ENCODE data around the gene PEX26.
A peak's percentile ranks its signal among the peaks of the same experiment; 100 is the strongest.
"Not testable (repeated sequence)": the region's sequence is repeated elsewhere in the genome, so short reads cannot be mapped to it uniquely, and the experiment has no call there.

The PEX26 gene

GRCh38 chr22:18071968-18072310 is 5.9 kb upstream of the PEX26 start:
- no peaks in the 10 kb centered on the region for H3K9me2 ChIP-seq (replicated peaks; ENCODE audit: low read depth, low read length)

GRCh38 chr22:18073467-18073866 is 4.3 kb upstream of the PEX26 start:
- Histone ChIP-seq H3F3A (ENCODE audit: low read depth) (no peaks in the 10 kb centered on the region), H2AFZ (ENCODE audit: low read length) (no peak overlapping the region), H3K4me2 (ENCODE audit: low read depth, low read length, poor library complexity, severe bottlenecking) (no peak overlapping the region), H3K9ac (ENCODE audit: low read depth, low read length, poor library complexity, severe bottlenecking) (no peak overlapping the region), H3K4me3 (ENCODE audit: low read length, poor library complexity, severe bottlenecking) (no peak overlapping the region), H4K20me1 (ENCODE audit: insufficient read depth, low read length, poor library complexity, severe bottlenecking) (no peaks in the 10 kb centered on the region), H3K36me3 (ENCODE audit: insufficient read depth, low read length) (no peaks in the 10 kb centered on the region), H3K4me1 (ENCODE audit: insufficient read depth, low read length, poor library complexity, severe bottlenecking) (peaks cover 12% of the 10 kb centered on the region), H3K79me2 (ENCODE audit: insufficient read depth, low read length) (peaks cover 20% of the 10 kb centered on the region), H3K9me3 (ENCODE audit: insufficient read depth, low read depth, low read length) (no peaks in the 10 kb centered on the region), H3K27me3 (ENCODE audit: insufficient read depth, low read length, poor library complexity, severe bottlenecking) (peaks cover 3% of the 10 kb centered on the region), H3K9me2 (replicated peaks; ENCODE audit: low read depth, low read length) (no peaks in the 10 kb centered on the region)
- TF ChIP-seq CTCF (conservative IDR thresholded peaks at IDR 0.05; ENCODE audit: low read length) (no peak), EZH2phosphoT487 (IDR thresholded peaks at IDR 0.05; ENCODE audit: borderline replicate concordance) (no peak)

More at GRCh38 chr22:18071968-18072310, 5.9 kb upstream of the PEX26 start:
- TF ChIP-seq EZH2phosphoT487 (IDR thresholded peaks at IDR 0.05; ENCODE audit: borderline replicate concordance) (no peak), CTCF (conservative IDR thresholded peaks at IDR 0.05; ENCODE audit: low read length) (peak; percentile 32)
- H3K36me3 ChIP-seq (ENCODE audit: insufficient read depth, low read length), result no peaks in the 10 kb centered on the region
- peaks cover 8% of the 10 kb centered on the region; the same call in 1 of the 2 replicates for H3K79me2 ChIP-seq (ENCODE audit: insufficient read depth, low read length)
- H3F3A ChIP-seq (ENCODE audit: low read depth), result no peaks in the 10 kb centered on the region
- H3K9ac ChIP-seq (ENCODE audit: low read depth, low read length, poor library complexity, severe bottlenecking), result no peak overlapping the region
- no peak overlapping the region for H3K4me3 ChIP-seq (ENCODE audit: low read length, poor library complexity, severe bottlenecking)
- H3K9me3 ChIP-seq (ENCODE audit: insufficient read depth, low read depth, low read length), result no peaks in the 10 kb centered on the region
- H3K27me3 ChIP-seq (ENCODE audit: insufficient read depth, low read length, poor library complexity, severe bottlenecking), result no peaks in the 10 kb centered on the region
- H3K4me2 ChIP-seq (ENCODE audit: low read depth, low read length, poor library complexity, severe bottlenecking), result no peak overlapping the region
- no peaks in the 10 kb centered on the region for H4K20me1 ChIP-seq (ENCODE audit: insufficient read depth, low read length, poor library complexity, severe bottlenecking)
- no peak overlapping the region for H2AFZ ChIP-seq (ENCODE audit: low read length)
- peaks cover 9% of the 10 kb centered on the region for H3K4me1 ChIP-seq (ENCODE audit: insufficient read depth, low read length, poor library complexity, severe bottlenecking)

- H4K20me1 ChIP-seq (ENCODE audit: insufficient read depth, low read length, poor library complexity, severe bottlenecking); H3K9ac ChIP-seq (ENCODE audit: low read depth, low read length, poor library complexity, severe bottlenecking); H3K4me2 ChIP-seq (ENCODE audit: low read depth, low read length, poor library complexity, severe bottlenecking); H3K27me3 ChIP-seq (ENCODE audit: insufficient read depth, low read length, poor library complexity, severe bottlenecking); H3K36me3 ChIP-seq (ENCODE audit: insufficient read depth, low read length); H3K9me3 ChIP-seq (ENCODE audit: insufficient read depth, low read depth, low read length); H2AFZ ChIP-seq (ENCODE audit: low read length); H3K4me3 ChIP-seq (ENCODE audit: low read length, poor library complexity, severe bottlenecking); H3K9me2 ChIP-seq (replicated peaks; ENCODE audit: low read depth, low read length); H3F3A ChIP-seq (ENCODE audit: low read depth): not testable (repeated sequence)
- peaks cover 16% of the 10 kb centered on the region for H3K4me1 ChIP-seq (ENCODE audit: insufficient read depth, low read length, poor library complexity, severe bottlenecking)
- H3K79me2 ChIP-seq (ENCODE audit: insufficient read depth, low read length), result peaks cover 25% of the 10 kb centered on the region
Measured at GRCh38 chr22:18073927-18074326, 3.9 kb upstream of the PEX26 start.

GRCh38 chr22:18075101-18075719 is 2.6 kb upstream of the PEX26 start:
- Histone ChIP-seq H3K79me2 (ENCODE audit: insufficient read depth, low read length) (peaks cover 37% of the 10 kb centered on the region), H3F3A (ENCODE audit: low read depth) (no peaks in the 10 kb centered on the region), H3K36me3 (ENCODE audit: insufficient read depth, low read length) (no peaks in the 10 kb centered on the region), H3K4me2 (ENCODE audit: low read depth, low read length, poor library complexity, severe bottlenecking) (no peak overlapping the region), H2AFZ (ENCODE audit: low read length) (no peak overlapping the region), H3K4me1 (ENCODE audit: insufficient read depth, low read length, poor library complexity, severe bottlenecking) (peaks cover 28% of the 10 kb centered on the region), H3K27me3 (ENCODE audit: insufficient read depth, low read length, poor library complexity, severe bottlenecking) (peaks cover 3% of the 10 kb centered on the region), H3K9me3 (ENCODE audit: insufficient read depth, low read depth, low read length) (no peaks in the 10 kb centered on the region), H4K20me1 (ENCODE audit: insufficient read depth, low read length, poor library complexity, severe bottlenecking) (no peaks in the 10 kb centered on the region), H3K9me2 (replicated peaks; ENCODE audit: low read depth, low read length) (no peaks in the 10 kb centered on the region), H3K9ac (ENCODE audit: low read depth, low read length, poor library complexity, severe bottlenecking) (no peak overlapping the region), H3K4me3 (ENCODE audit: low read length, poor library complexity, severe bottlenecking) (no peak overlapping the region)
- TF ChIP-seq EZH2phosphoT487 (IDR thresholded peaks at IDR 0.05; ENCODE audit: borderline replicate concordance) (no peak), CTCF (conservative IDR thresholded peaks at IDR 0.05; ENCODE audit: low read length) (no peak)
